K562 (cell line): ENCODE results near the gene ZNF598. TPM values are rescaled to one million over a fixed set of nuclear protein-coding genes. Genes with fewer than 3 reads are reported as not detected.

Experiments
- BRD9 ChIP-seq: fragments of 450-650 bp; IDR thresholded peaks from 2 replicates; pipeline ENCODE4 v1.6.1; 2018; ENCODE audit warnings: low read depth; ENCODE audit not compliant: partially characterized antibody
- ELF2 ChIP-seq: fragments of 250-450 bp; sonication (Bioruptor Pico); IDR thresholded peaks from 2 replicates; pipeline ENCODE4 v1.5.0; 2021; ENCODE audit warnings: mild to moderate bottlenecking
- ETV6 ChIP-seq, 3 experiments: fragments of 150-350 bp in 1 of 3; sonication (generic) in 1 of 3; formaldehyde crosslinking in 1 of 3; IDR thresholded peaks; 2 replicates each; pipeline versions ENCODE4 v1.6.1 to v1.8.0; 2014 to 2022; ENCODE audit warnings: borderline replicate concordance in 2 of 3, low read depth in 2 of 3, antibody characterized with exemption in 1 of 3, low read length in 1 of 3, mild to moderate bottlenecking in 1 of 3, missing genetic modification reagents in 1 of 3
- FOXM1 ChIP-seq, 2 experiments: fragments of 450-650 bp in 1 of 2; sonication (generic) in 1 of 2; formaldehyde crosslinking in 1 of 2; IDR thresholded peaks; 2 replicates each; pipeline versions ENCODE4 v1.6.1 to v1.9.0; 2017 to 2022; ENCODE audit warnings: low read depth in 2 of 2, mild to moderate bottlenecking in 2 of 2, missing genetic modification reagents in 1 of 2, moderate library complexity in 1 of 2
- KAT8 ChIP-seq: fragments of 450-650 bp; IDR thresholded peaks from 2 replicates; pipeline ENCODE4 v1.6.1; 2016; ENCODE audit warnings: low read depth, mild to moderate bottlenecking
- NBN ChIP-seq: fragments of 450-650 bp; IDR thresholded peaks from 2 replicates; pipeline ENCODE4 v1.6.1; 2016; ENCODE audit warnings: low read depth, mild to moderate bottlenecking
- NELFE ChIP-seq: IDR thresholded peaks from 2 replicates; pipeline ENCODE4 v1.6.1; 2011; ENCODE audit warnings: mild to moderate bottlenecking; ENCODE audit not compliant: insufficient read depth, insufficient read length
- PCBP1 ChIP-seq: fragments of 200-400 bp; formaldehyde crosslinking; IDR thresholded peaks from 2 replicates; pipeline ENCODE4 v1.6.1; 2018; ENCODE audit warnings: mild to moderate bottlenecking, low read depth, low read length; ENCODE audit not compliant: poor library complexity, severe bottlenecking
- PHB ChIP-seq: fragments of 250-450 bp; sonication (Bioruptor Pico); IDR thresholded peaks from 2 replicates; pipeline ENCODE4 v1.5.0; 2021
- SIN3A ChIP-seq, 2 experiments: fragments of 150-350 bp in 1 of 2; IDR thresholded peaks; 2 replicates each; pipeline ENCODE4 v1.6.1; 2011 to 2016; ENCODE audit warnings: borderline replicate concordance in 2 of 2, low read depth in 2 of 2, low read length in 2 of 2, mild to moderate bottlenecking in 2 of 2, moderate library complexity in 2 of 2; ENCODE audit not compliant: control insufficient read depth in 1 of 2
- SMAD1 ChIP-seq: fragments of 150-350 bp; IDR thresholded peaks from 2 replicates; pipeline ENCODE4 v1.6.1; 2014; ENCODE audit warnings: low read length, low read depth; ENCODE audit not compliant: partially characterized antibody
- SUPT5H ChIP-seq: fragments of 450-650 bp; IDR thresholded peaks from 2 replicates; pipeline ENCODE4 v1.6.1; 2016
- ZNF444 ChIP-seq: fragments of 250-450 bp; sonication (Bioruptor Pico); IDR thresholded peaks from 2 replicates; pipeline ENCODE4 v1.4.0; 2020; ENCODE audit warnings: mild to moderate bottlenecking, moderate library complexity
- polyA plus RNA-seq, 8 experiments: library from polyadenylated mRNA; depleted of rRNA in 4 of 8; stranded (reverse) in 5 of 8; unstranded in 3 of 8; fragments of >200 nt; fragmentation: Nextera tagmentation in 2 of 8; fragmentation: Illumina TruSeq in 1 of 8; extraction: Ambion mirVana in 2 of 8; extraction: Trizol in 1 of 8; gene quantifications; 2 replicates each; pipeline versions ENCODE4 v1.2.1 to v1.2.3, GENCODE V29; 2011 to 2014; ENCODE audit warnings: inconsistent platforms in 1 of 8, missing spikeins in 1 of 8
- total RNA-seq, 7 experiments: library from RNA; depleted of rRNA in 6 of 7; stranded (reverse); fragments of >200 nt in 6 of 7; fragmentation: Illumina TruSeq in 2 of 7; extraction: Trizol in 2 of 7; gene quantifications; 2 replicates each; pipeline versions ENCODE4 v1.2.1 to v1.2.3, GENCODE V29; 2011 to 2021; ENCODE audit warnings: low replicate concordance in 1 of 7
- TF ChIP-seq, protein P1 (sequence below), 3 experiments: IDR thresholded peaks in 2 of 3; conservative IDR thresholded peaks in 1 of 3; 2 replicates each; pipeline ENCODE4 v1.5.1; 2011 to 2012; ENCODE audit warnings: low read length in 3 of 3, mild to moderate bottlenecking in 3 of 3, control low read depth in 2 of 3, improper control_type of control experiment in 1 of 3, inconsistent platforms in 1 of 3, low read depth in 1 of 3, mixed read lengths in 1 of 3, moderate library complexity in 1 of 3; ENCODE audit not compliant: insufficient read depth in 2 of 3
- TF ChIP-seq, protein P2 (sequence below): sonication (generic); formaldehyde crosslinking; IDR thresholded peaks from 2 replicates; pipeline ENCODE4 v1.8.1; 2023; ENCODE audit warnings: mild to moderate bottlenecking, missing genetic modification reagents
- TF ChIP-seq, protein P3 (sequence below): sonication (generic); formaldehyde crosslinking; IDR thresholded peaks from 2 replicates; pipeline ENCODE4 v1.8.0; 2023; ENCODE audit warnings: mild to moderate bottlenecking, missing genetic modification reagents

Gene ZNF598
- total and polyA plus RNA-seq, 9 of the 15 experiments (the other 6 are each of a cell fraction or from before 2014, with no cell fraction given): 0.11 to 115 (median 29.6) TPM

DNA sequence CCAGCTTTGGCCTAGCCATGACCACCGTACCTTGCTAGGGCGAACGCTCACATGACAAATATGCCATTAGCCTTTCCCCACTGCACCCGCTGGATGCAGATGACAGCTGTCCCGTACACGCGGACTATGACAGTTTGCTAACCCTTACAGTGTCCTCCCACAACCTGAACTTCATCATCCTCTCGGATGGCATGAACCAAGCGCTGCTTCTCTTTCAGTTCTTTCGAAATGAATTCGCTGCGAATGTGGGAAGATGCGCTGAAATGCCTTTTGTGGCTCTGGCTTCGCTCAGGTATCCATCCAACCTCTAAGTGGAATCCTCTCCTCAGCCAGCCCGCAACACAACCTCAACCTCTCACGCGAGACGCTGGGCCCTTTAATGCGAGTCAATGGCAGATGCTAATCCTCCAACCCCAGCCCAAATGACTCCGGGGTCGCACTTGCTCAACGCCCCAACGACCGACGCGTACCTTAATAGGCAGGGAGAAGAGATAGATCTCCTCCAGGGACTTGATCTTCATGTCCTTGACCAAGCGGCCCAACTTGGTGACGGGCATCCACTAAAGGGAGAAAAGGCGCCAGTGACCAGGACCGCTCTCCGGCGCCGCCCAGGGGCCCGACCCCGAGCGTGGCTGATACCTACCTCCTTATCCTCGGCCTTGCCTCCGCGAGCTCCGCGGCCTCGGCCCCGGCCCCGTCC, 45.7 kb downstream of the ZNF598 start (continued):
- TF ChIP-seq SIN3A (IDR thresholded peaks at IDR 0.05; ENCODE audit: borderline replicate concordance in 2 of 2, control insufficient read depth in 1 of 2, low read depth in 2 of 2, low read length in 2 of 2) (peak; percentile 72 to 93; a peak in 3 of 4 replicates), PCBP1 (no peak), NELFE (no peak), BRD9 (peak; percentile 6), ZNF444 (CRISPR knock-in tag) (no peak), FOXM1 (IDR thresholded peaks at IDR 0.05; ENCODE audit: low read depth) (no peak), FOXM1 (CRISPR knock-in tag; IDR thresholded peaks at IDR 0.05; ENCODE audit: low read depth) (peak; percentile 67; the same call in 1 of the 2 replicates), SMAD1 (no peak), ETV6 (IDR thresholded peaks at IDR 0.05; ENCODE audit: borderline replicate concordance in 1 of 2, low read depth in 2 of 2, low read length in 1 of 2) (no peak), ETV6 (CRISPR knock-in tag; IDR thresholded peaks at IDR 0.05; ENCODE audit: borderline replicate concordance) (no peak), NBN (no peak), SUPT5H (0 out of 2 replicates have a peak, but pooled peaks have one; percentile 59), KAT8 (no peak), PHB (CRISPR knock-in tag) (0 out of 2 replicates have a peak, but pooled peaks have one; percentile 47), ELF2 (0 out of 2 replicates have a peak, but pooled peaks have one; percentile 17)
- TF ChIP-seq, protein P1, sequence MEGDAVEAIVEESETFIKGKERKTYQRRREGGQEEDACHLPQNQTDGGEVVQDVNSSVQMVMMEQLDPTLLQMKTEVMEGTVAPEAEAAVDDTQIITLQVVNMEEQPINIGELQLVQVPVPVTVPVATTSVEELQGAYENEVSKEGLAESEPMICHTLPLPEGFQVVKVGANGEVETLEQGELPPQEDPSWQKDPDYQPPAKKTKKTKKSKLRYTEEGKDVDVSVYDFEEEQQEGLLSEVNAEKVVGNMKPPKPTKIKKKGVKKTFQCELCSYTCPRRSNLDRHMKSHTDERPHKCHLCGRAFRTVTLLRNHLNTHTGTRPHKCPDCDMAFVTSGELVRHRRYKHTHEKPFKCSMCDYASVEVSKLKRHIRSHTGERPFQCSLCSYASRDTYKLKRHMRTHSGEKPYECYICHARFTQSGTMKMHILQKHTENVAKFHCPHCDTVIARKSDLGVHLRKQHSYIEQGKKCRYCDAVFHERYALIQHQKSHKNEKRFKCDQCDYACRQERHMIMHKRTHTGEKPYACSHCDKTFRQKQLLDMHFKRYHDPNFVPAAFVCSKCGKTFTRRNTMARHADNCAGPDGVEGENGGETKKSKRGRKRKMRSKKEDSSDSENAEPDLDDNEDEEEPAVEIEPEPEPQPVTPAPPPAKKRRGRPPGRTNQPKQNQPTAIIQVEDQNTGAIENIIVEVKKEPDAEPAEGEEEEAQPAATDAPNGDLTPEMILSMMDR (IDR thresholded peaks at IDR 0.05 in 2 of 3, conservative IDR thresholded peaks at IDR 0.05 in 1 of 3; ENCODE audit: insufficient read depth in 2 of 3, low read depth in 1 of 3, low read length in 3 of 3): peak in 1 of 3 experiments; percentile 7; a peak in 1 of 6 replicates
- TF ChIP-seq, protein P2, sequence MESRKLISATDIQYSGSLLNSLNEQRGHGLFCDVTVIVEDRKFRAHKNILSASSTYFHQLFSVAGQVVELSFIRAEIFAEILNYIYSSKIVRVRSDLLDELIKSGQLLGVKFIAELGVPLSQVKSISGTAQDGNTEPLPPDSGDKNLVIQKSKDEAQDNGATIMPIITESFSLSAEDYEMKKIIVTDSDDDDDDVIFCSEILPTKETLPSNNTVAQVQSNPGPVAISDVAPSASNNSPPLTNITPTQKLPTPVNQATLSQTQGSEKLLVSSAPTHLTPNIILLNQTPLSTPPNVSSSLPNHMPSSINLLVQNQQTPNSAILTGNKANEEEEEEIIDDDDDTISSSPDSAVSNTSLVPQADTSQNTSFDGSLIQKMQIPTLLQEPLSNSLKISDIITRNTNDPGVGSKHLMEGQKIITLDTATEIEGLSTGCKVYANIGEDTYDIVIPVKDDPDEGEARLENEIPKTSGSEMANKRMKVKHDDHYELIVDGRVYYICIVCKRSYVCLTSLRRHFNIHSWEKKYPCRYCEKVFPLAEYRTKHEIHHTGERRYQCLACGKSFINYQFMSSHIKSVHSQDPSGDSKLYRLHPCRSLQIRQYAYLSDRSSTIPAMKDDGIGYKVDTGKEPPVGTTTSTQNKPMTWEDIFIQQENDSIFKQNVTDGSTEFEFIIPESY (CRISPR knock-in tag): 0 out of 2 replicates have a peak, but pooled peaks have one; percentile 6
- TF ChIP-seq, protein P3, sequence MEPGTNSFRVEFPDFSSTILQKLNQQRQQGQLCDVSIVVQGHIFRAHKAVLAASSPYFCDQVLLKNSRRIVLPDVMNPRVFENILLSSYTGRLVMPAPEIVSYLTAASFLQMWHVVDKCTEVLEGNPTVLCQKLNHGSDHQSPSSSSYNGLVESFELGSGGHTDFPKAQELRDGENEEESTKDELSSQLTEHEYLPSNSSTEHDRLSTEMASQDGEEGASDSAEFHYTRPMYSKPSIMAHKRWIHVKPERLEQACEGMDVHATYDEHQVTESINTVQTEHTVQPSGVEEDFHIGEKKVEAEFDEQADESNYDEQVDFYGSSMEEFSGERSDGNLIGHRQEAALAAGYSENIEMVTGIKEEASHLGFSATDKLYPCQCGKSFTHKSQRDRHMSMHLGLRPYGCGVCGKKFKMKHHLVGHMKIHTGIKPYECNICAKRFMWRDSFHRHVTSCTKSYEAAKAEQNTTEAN (CRISPR knock-in tag): peak; percentile 17; the same call in 1 of the 2 replicates
